ENCODE results near the gene FERMT1.

Gene FERMT1

GRCh38 chr20:6053776-6054688 is 68.8 kb downstream of the FERMT1 start, which contains the start of gene LRRN4:
Gene LRRN4, minus strand, starts transcription at chr20:6054060. Its CDS starts 1,261 bp downstream, at chr20:6052799.
- DNase-seq (ENCODE audit: low read depth, low spot score) = no peak
- H3K4me3 ChIP-seq (ENCODE audit: low read depth, low read length) = no peak within 1 kb of the TSS
- in situ Hi-C loops (cut with HindIII; ENCODE audit: low sequenced_read_pairs) = no loop called here
- TF ChIP-seq, protein P1, sequence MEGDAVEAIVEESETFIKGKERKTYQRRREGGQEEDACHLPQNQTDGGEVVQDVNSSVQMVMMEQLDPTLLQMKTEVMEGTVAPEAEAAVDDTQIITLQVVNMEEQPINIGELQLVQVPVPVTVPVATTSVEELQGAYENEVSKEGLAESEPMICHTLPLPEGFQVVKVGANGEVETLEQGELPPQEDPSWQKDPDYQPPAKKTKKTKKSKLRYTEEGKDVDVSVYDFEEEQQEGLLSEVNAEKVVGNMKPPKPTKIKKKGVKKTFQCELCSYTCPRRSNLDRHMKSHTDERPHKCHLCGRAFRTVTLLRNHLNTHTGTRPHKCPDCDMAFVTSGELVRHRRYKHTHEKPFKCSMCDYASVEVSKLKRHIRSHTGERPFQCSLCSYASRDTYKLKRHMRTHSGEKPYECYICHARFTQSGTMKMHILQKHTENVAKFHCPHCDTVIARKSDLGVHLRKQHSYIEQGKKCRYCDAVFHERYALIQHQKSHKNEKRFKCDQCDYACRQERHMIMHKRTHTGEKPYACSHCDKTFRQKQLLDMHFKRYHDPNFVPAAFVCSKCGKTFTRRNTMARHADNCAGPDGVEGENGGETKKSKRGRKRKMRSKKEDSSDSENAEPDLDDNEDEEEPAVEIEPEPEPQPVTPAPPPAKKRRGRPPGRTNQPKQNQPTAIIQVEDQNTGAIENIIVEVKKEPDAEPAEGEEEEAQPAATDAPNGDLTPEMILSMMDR (IDR thresholded peaks at IDR 0.05; ENCODE audit: low read depth, low read length) = no peak

- in situ Hi-C loops (cut with HindIII; ENCODE audit: low sequenced_read_pairs) = no loop called here
- no peak for DNase-seq (ENCODE audit: low read depth, low spot score)
- TF ChIP-seq, protein P1 (IDR thresholded peaks at IDR 0.05; ENCODE audit: low read depth, low read length) = no peak
- H3K4me3 ChIP-seq (ENCODE audit: low read depth, low read length) = no peak overlapping the region
These were observed 69.6 kb downstream of the FERMT1 start for GRCh38 chr20:6053064-6053775.

- TF ChIP-seq, protein P1 (IDR thresholded peaks at IDR 0.05; ENCODE audit: low read depth, low read length) = no peak
- in situ Hi-C loops (cut with HindIII; ENCODE audit: low sequenced_read_pairs) = no loop called here
- H3K4me3 ChIP-seq (ENCODE audit: low read depth, low read length) = peak overlapping the region; percentile 12
- DNase-seq (ENCODE audit: low read depth, low spot score) = peak; percentile 75
These were observed 71.3 kb downstream of the FERMT1 start for GRCh38 chr20:6051505-6051904.

- TF ChIP-seq, protein P1 (IDR thresholded peaks at IDR 0.05; ENCODE audit: low read depth, low read length) = no peak
- in situ Hi-C loops (cut with HindIII; ENCODE audit: low sequenced_read_pairs) = no loop called here
- no peak for DNase-seq (ENCODE audit: low read depth, low spot score)
- H3K4me3 ChIP-seq (ENCODE audit: low read depth, low read length) = no peak overlapping the region
These were observed 74.4 kb downstream of the FERMT1 start for GRCh38 chr20:6048391-6048790.

GRCh38 chr20:6046432-6046831 is 76.4 kb downstream of the FERMT1 start:
- TF ChIP-seq, protein P1 (IDR thresholded peaks at IDR 0.05; ENCODE audit: low read depth, low read length) = no peak
- DNase-seq (ENCODE audit: low read depth, low spot score) = no peak
- H3K4me3 ChIP-seq (ENCODE audit: low read depth, low read length) = no peak overlapping the region
- in situ Hi-C loops (cut with HindIII; ENCODE audit: low sequenced_read_pairs) = no loop called here

GRCh38 chr20:6045566-6045965 is 77.3 kb downstream of the FERMT1 start:
- in situ Hi-C loops (cut with HindIII; ENCODE audit: low sequenced_read_pairs) = no loop called here
- TF ChIP-seq, protein P1 (IDR thresholded peaks at IDR 0.05; ENCODE audit: low read depth, low read length) = no peak
- no peak overlapping the region for H3K4me3 ChIP-seq (ENCODE audit: low read depth, low read length)
- DNase-seq (ENCODE audit: low read depth, low spot score) = peak; percentile 42

Data from astrocyte of the spinal cord (primary cell).